Lower leg skin (tissue), 3 donors: ENCODE results near the gene ACP3.

ENCODE experiments used
- POLR2A ChIP-seq, 2 donors: fragments of 450-650 bp; IDR thresholded peaks; one replicate each; pipeline ENCODE4 v1.6.1; 2016 to 2017; ENCODE audit warnings: antibody characterized with exemption in 2 of 2, mild to moderate bottlenecking in 1 of 2, moderate library complexity in 1 of 2
- TF ChIP-seq, protein P1 (sequence below), 3 donors: fragments of 450-650 bp; IDR thresholded peaks; one replicate each; pipeline ENCODE4 v1.5.1; 2016; ENCODE audit warnings: antibody characterized with exemption in 3 of 3, mild to moderate bottlenecking in 3 of 3, moderate library complexity in 2 of 3

DNA sequence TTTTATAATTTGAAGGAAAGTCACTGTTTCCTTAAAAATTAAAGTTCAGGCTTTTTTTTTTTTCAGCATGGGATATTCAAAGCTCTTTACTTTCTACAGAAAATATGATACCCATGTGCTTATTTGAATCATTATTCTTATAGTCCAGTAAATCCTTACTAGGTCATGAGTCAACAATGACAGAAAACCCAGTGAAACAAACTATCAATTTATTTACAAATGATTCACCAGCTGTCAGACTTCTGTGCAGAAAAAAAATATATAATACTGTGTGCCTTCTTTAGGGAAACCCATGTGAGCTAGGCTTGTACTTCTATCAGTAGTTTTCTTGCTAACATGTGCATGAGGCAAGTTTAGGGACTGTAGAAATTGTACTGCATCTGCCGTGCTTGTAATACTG lies 1.2 kb downstream of the ACP3 start:
- TF ChIP-seq, protein P1, sequence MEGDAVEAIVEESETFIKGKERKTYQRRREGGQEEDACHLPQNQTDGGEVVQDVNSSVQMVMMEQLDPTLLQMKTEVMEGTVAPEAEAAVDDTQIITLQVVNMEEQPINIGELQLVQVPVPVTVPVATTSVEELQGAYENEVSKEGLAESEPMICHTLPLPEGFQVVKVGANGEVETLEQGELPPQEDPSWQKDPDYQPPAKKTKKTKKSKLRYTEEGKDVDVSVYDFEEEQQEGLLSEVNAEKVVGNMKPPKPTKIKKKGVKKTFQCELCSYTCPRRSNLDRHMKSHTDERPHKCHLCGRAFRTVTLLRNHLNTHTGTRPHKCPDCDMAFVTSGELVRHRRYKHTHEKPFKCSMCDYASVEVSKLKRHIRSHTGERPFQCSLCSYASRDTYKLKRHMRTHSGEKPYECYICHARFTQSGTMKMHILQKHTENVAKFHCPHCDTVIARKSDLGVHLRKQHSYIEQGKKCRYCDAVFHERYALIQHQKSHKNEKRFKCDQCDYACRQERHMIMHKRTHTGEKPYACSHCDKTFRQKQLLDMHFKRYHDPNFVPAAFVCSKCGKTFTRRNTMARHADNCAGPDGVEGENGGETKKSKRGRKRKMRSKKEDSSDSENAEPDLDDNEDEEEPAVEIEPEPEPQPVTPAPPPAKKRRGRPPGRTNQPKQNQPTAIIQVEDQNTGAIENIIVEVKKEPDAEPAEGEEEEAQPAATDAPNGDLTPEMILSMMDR (IDR thresholded peaks at IDR 0.05): no peak
- TF ChIP-seq POLR2A (IDR thresholded peaks at IDR 0.05): no peak
